Cerebellar nuclear complex (tissue), 1 donor: ENCODE measurements around the gene APOL1.
"Not testable (repeated sequence)": the region's sequence is repeated elsewhere in the genome, so short reads cannot be mapped to it uniquely, and the experiment has no call there.

Experiments used
- DNase-seq, 2 experiments: peaks; one replicate each; lab custom pipeline; 2025; lab: John Stamatoyannopoulos, UW

APOL1 gene

GRCh38 chr22:36267058-36267457 is 14.1 kb downstream of the APOL1 start:
- DNase-seq, result no peak

GRCh38 chr22:36267896-36268485 is 15.1 kb downstream of the APOL1 start:
- DNase-seq, result no peak

- DNase-seq, result not testable (repeated sequence)
Observed at GRCh38 chr22:36271231-36271630, 18.3 kb downstream of the APOL1 start.

GRCh38 chr22:36271951-36272350 is 19.0 kb downstream of the APOL1 start:
- not testable (repeated sequence) for DNase-seq

- no peak for DNase-seq
Observed at GRCh38 chr22:36274531-36274930, 21.6 kb downstream of the APOL1 start.

GRCh38 chr22:36277482-36278291 is 24.8 kb downstream of the APOL1 start:
- no peak for DNase-seq

GRCh38 chr22:36279219-36279666 is 26.3 kb downstream of the APOL1 start:
- no peak for DNase-seq

- DNase-seq, result no peak
Observed at GRCh38 chr22:36280379-36280778, 27.4 kb downstream of the APOL1 start.

- DNase-seq, result no peak
Observed at GRCh38 chr22:36281781-36282327, 28.9 kb downstream of the APOL1 start.

- DNase-seq, result no peak
Observed at GRCh38 chr22:36282328-36282831, 29.4 kb downstream of the APOL1 start.

GRCh38 chr22:36284171-36284571 is 31.2 kb downstream of the APOL1 start:
- DNase-seq, result no peak

- no peak for DNase-seq
Observed at GRCh38 chr22:36285017-36285416, 32.1 kb downstream of the APOL1 start.

- no peak for DNase-seq
Observed at GRCh38 chr22:36285545-36285944, 32.6 kb downstream of the APOL1 start.

GRCh38 chr22:36286096-36286957 is 33.4 kb downstream of the APOL1 start:
- peak; percentile 64 for DNase-seq

GRCh38 chr22:36287881-36288515 is 35.1 kb downstream of the APOL1 start:
- DNase-seq, result no peak

- no peak for DNase-seq
Observed at GRCh38 chr22:36288571-36289405, 35.9 kb downstream of the APOL1 start.

GRCh38 chr22:36289406-36289870 is 36.5 kb downstream of the APOL1 start:
- no peak for DNase-seq

GRCh38 chr22:36289948-36290371 is 37.0 kb downstream of the APOL1 start:
- not testable (repeated sequence) for DNase-seq

GRCh38 chr22:36290391-36291075 is 37.6 kb downstream of the APOL1 start:
- not testable (repeated sequence) for DNase-seq
